Nephron progenitor cell (in vitro differentiated cells): Measurements from ENCODE around the gene POLR3GL.
"Not testable (repeated sequence)": the region's sequence is repeated elsewhere in the genome, so short reads cannot be mapped to it uniquely, and the experiment has no call there.

Source experiments
- DNase-seq: peaks from one replicate; pipeline ENCODE4 v3.0.0; 2021
- H3K27ac Mint-ChIP-seq: 2 replicates; pipeline ENCODE4 v1.8.0; 2021; ENCODE audit warnings: mild to moderate bottlenecking, moderate library complexity, mixed read lengths
- H3K27me3 Mint-ChIP-seq: 2 replicates; pipeline ENCODE4 v1.8.0; 2021; ENCODE audit warnings: mild to moderate bottlenecking, low read depth, mixed read lengths; ENCODE audit not compliant: poor library complexity
- H3K36me3 Mint-ChIP-seq: 2 replicates; pipeline ENCODE4 v1.8.0; 2021; ENCODE audit warnings: low read depth, mixed read lengths
- H3K4me1 Mint-ChIP-seq: 2 replicates; pipeline ENCODE4 v1.8.0; 2021; ENCODE audit warnings: mixed read lengths
- H3K4me3 Mint-ChIP-seq: 2 replicates; pipeline ENCODE4 v1.8.0; 2021; ENCODE audit warnings: mild to moderate bottlenecking, moderate library complexity, mixed read lengths
- H3K9me3 Mint-ChIP-seq: 2 replicates; pipeline ENCODE4 v1.8.0; 2021; ENCODE audit warnings: mild to moderate bottlenecking, moderate library complexity, mixed read lengths
- CTCF ChIP-seq: fragments of 200-600 bp; sonication (generic); IDR thresholded peaks from 2 replicates; pipeline ENCODE4 v1.5.0; 2021; ENCODE audit warnings: antibody characterized with exemption

POLR3GL gene

GRCh38 chr1:145922266-145922665 lies 42.2 kb upstream of the POLR3GL start:
- TF ChIP-seq CTCF, result no peak
- Mint-ChIP-seq H3K27me3 (no peaks in the 10 kb centered on the region), H3K36me3 (peaks cover 19% of the 10 kb centered on the region), H3K9me3 (no peaks in the 10 kb centered on the region), H3K27ac (no peak overlapping the region), H3K4me1 (peaks cover 25% of the 10 kb centered on the region), H3K4me3 (no peak overlapping the region)
- DNase-seq, result no peak

- H3K4me3 Mint-ChIP-seq, result no peak overlapping the region
- H3K9me3 Mint-ChIP-seq, result no peaks in the 10 kb centered on the region
- H3K27ac Mint-ChIP-seq, result no peak overlapping the region
- H3K36me3 Mint-ChIP-seq, result peaks cover 21% of the 10 kb centered on the region
- no peak for TF ChIP-seq CTCF
- no peaks in the 10 kb centered on the region for H3K27me3 Mint-ChIP-seq
- DNase-seq, result no peak
- H3K4me1 Mint-ChIP-seq, result peaks cover 10% of the 10 kb centered on the region
These were observed 37.8 kb upstream of the POLR3GL start for GRCh38 chr1:145926686-145927062.

DNA sequence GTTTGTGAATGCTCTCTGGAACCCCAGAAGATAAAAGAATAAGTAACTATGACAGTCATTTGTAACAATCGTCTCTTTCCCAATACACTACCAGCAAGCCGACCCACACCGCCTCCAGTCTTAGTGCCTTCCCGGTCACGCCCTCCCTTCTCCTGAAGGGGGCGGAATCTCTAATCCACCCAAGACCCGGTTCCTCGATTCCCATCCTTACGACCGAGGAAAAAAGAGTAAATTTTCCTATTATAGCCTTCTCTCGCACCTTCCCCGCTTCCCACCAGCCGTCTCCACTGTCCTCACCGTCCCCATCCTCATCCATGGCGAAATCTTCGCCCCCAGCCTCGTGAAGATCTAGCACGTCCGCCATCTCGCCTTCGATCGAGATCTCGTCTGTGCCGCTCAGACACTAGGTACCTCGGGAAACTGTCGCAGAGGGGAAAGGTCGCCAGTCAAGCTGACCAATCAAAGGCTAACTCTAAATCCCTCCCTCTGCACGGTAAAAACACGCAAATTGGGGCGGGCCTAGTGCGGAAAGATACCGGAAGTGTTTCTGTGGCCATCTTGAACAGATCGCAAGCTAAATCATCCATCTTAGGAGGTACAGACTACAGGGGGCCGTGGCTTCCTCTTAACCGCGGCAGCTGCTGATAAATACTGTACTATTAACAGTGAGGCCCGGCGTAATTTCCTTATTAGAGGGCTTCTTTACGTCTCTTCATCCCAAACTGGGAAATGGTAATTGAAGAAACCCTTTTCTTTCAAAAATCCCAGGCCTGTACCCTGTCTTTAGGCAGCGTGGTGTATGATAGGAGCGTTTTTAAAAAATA lies 37.2 kb upstream of the POLR3GL start, which contains the start of gene RBM8A:
Gene RBM8A, minus strand, starts transcription at position 422 of the 824 bp plus-strand sequence. Its CDS starts 58 bp downstream, at position 364.
- no peaks in the 10 kb centered on the region for H3K9me3 Mint-ChIP-seq
- DNase-seq, result peak; percentile 87
- H3K27me3 Mint-ChIP-seq, result no peaks in the 10 kb centered on the region
- peaks cover 22% of the 10 kb centered on the region for H3K36me3 Mint-ChIP-seq
- peak within 1 kb of the TSS; percentile 82 for H3K4me3 Mint-ChIP-seq
- H3K27ac Mint-ChIP-seq, result no peak within 1 kb of the TSS
- TF ChIP-seq CTCF, result peak; percentile 54
- H3K4me1 Mint-ChIP-seq, result peaks cover 12% of the 10 kb centered on the region

- Mint-ChIP-seq H3K36me3 (peaks cover 17% of the 10 kb centered on the region), H3K4me3 (peak overlapping the region; percentile 82)
These were observed 36.4 kb upstream of the POLR3GL start for GRCh38 chr1:145927916-145928643.

DNA sequence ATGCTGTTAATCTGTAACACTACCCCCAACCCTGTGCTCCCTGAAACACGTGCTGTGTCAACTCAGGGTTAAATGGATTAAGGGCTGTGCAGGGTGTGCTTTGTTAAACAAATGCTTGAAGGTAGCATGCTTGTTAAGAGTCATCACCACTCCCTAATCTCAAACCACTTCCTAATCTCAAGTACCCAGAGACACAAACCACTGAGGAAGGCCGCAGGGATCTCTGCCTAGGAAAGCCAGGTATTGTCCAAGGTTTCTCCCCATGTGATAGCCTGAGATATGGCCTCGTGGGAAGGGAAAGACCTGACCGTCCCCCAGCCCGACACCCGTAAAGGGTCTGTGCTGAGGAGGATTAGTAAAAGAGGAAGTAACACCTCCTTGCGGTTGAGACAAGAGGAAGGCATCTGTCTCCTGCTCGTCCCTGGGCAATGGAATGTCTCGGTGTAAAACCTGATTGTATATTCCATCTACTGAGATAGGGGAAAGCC lies 31.9 kb upstream of the POLR3GL start:
- not testable (repeated sequence) for H3K9me3 Mint-ChIP-seq, H3K27ac Mint-ChIP-seq, DNase-seq, H3K27me3 Mint-ChIP-seq, H3K4me3 Mint-ChIP-seq
- Mint-ChIP-seq H3K36me3 (peaks cover 35% of the 10 kb centered on the region), H3K4me1 (peaks cover 20% of the 10 kb centered on the region)

More at GRCh38 chr1:145927916-145928643, 36.4 kb upstream of the POLR3GL start:
- no peak for DNase-seq
- no peaks in the 10 kb centered on the region for H3K27me3 Mint-ChIP-seq
- H3K9me3 Mint-ChIP-seq, result no peaks in the 10 kb centered on the region
- TF ChIP-seq CTCF, result no peak
- peaks cover 19% of the 10 kb centered on the region for H3K4me1 Mint-ChIP-seq
- H3K27ac Mint-ChIP-seq, result no peak overlapping the region

DNA sequence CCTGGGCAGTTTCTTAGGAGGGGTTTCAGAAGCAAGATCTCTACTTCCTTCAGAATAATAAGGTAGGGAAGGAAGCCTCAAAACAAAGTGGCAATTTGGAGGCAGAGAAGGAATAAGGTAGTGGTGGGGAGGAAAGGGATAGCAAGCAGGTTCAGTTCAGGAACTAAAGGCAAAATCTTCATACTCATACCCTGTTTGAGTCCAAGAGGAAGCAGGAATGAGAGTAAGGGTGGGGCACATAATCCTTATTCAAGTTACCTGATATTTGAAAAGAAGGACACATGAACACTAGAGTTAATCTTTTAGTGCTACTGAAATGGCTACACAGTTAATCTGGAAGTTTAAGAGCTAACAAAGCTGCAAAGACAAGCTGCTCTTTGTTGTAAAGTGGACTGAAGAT lies 28.8 kb upstream of the POLR3GL start:
- no peak for DNase-seq
- no peaks in the 10 kb centered on the region for H3K9me3 Mint-ChIP-seq
- peaks cover 12% of the 10 kb centered on the region for H3K4me1 Mint-ChIP-seq
- no peaks in the 10 kb centered on the region for H3K27me3 Mint-ChIP-seq
- H3K4me3 Mint-ChIP-seq, result no peak overlapping the region
- H3K27ac Mint-ChIP-seq, result no peak overlapping the region
- H3K36me3 Mint-ChIP-seq, result peaks cover 34% of the 10 kb centered on the region
- TF ChIP-seq CTCF, result no peak
